SK-N-SH (cell line): ENCODE data around the gene IMPA2. TPM values are rescaled to one million over a fixed set of nuclear protein-coding genes. Genes with fewer than 3 reads are reported as not detected.

Source experiments
- CTCF ChIA-PET: fragments of 300-600, 350-600 bp; formaldehyde crosslinking; extraction: SDS; loops from one replicate; lab custom pipeline; 2021; lab: Yijun Ruan, JAX
- POLR2A ChIA-PET: fragments of 350-600 bp; sonication (Branson Sonifier 250); formaldehyde crosslinking; extraction: SDS; loops from one replicate; lab custom pipeline; 2020; ENCODE audit warnings: antibody characterized with exemption, inconsistent platforms; lab: Yijun Ruan, JAX
- DNase-seq: peaks from one replicate; pipeline ENCODE4 v3.0.0; 2012
- H2AFZ ChIP-seq: fragments of 200-600 bp; sonication (generic); 2 replicates; pipeline ENCODE4 v1.8.1; 2016; ENCODE audit warnings: antibody characterized with exemption, mild to moderate bottlenecking, low read depth
- H3F3A ChIP-seq: fragments of 200-600 bp; sonication (generic); replicated peaks from 2 replicates; pipeline ENCODE3; 2016; ENCODE audit warnings: antibody characterized with exemption, mild to moderate bottlenecking; ENCODE audit not compliant: insufficient read depth
- H3K27ac ChIP-seq, 2 experiments: fragments of 200-500 bp in 1 of 2; fragments of 200-600 bp in 1 of 2; sonication (Bioruptor generic) in 1 of 2; sonication (generic), shearing (Covaris generic) in 1 of 2; 2 replicates each; pipeline versions ENCODE4 v1.5.1 to v1.6.1; 2014 to 2016; ENCODE audit warnings: low read depth in 2 of 2, inconsistent platforms in 1 of 2, low read length in 1 of 2, mild to moderate bottlenecking in 1 of 2, mixed read lengths in 1 of 2
- H3K27me3 ChIP-seq: fragments of 200-600 bp; sonication (generic), shearing (Covaris generic); 2 replicates; pipeline ENCODE4 v1.6.1; 2016; ENCODE audit warnings: mixed run types; ENCODE audit not compliant: insufficient read depth
- H3K36me3 ChIP-seq, 2 experiments: fragments of 200-500 bp in 1 of 2; fragments of 200-600 bp in 1 of 2; sonication (Bioruptor generic) in 1 of 2; sonication (generic) in 1 of 2; replicated peaks in 1 of 2; 2 replicates each; pipeline versions ENCODE3 to v1.5.1; 2014 to 2016; ENCODE audit warnings: low read length in 1 of 2, mild to moderate bottlenecking in 1 of 2; ENCODE audit not compliant: insufficient read depth in 2 of 2, control insufficient read depth in 1 of 2
- H3K4me1 ChIP-seq, 2 experiments: fragments of 200-500 bp in 1 of 2; fragments of 200-600 bp in 1 of 2; sonication (Bioruptor generic) in 1 of 2; sonication (generic), shearing (Covaris generic) in 1 of 2; 2 replicates each; pipeline versions ENCODE4 v1.5.1 to v1.6.1; 2014 to 2016; ENCODE audit warnings: low read depth in 1 of 2, low read length in 1 of 2, mixed run types in 1 of 2; ENCODE audit not compliant: insufficient read depth in 2 of 2, control insufficient read depth in 1 of 2
- H3K4me2 ChIP-seq: fragments of 200-600 bp; sonication (generic), shearing (Covaris generic); 2 replicates; pipeline ENCODE4 v1.6.1; 2017; ENCODE audit warnings: mixed run types
- H3K4me3 ChIP-seq, 2 experiments: fragments of 200-500 bp in 1 of 2; fragments of 200-600 bp in 1 of 2; sonication (Bioruptor generic) in 1 of 2; sonication (generic), shearing (Covaris generic) in 1 of 2; 2 replicates each; pipeline versions ENCODE4 v1.5.1 to v1.8.1; 2014 to 2016; ENCODE audit warnings: low read depth in 2 of 2, inconsistent platforms in 1 of 2, low read length in 1 of 2, mild to moderate bottlenecking in 1 of 2, mixed read lengths in 1 of 2, moderate library complexity in 1 of 2
- H3K79me2 ChIP-seq: fragments of 200-600 bp; sonication (generic); 2 replicates; pipeline ENCODE4 v1.8.1; 2017; ENCODE audit warnings: mild to moderate bottlenecking; ENCODE audit not compliant: insufficient read depth
- H3K9ac ChIP-seq: fragments of 200-600 bp; sonication (generic); 2 replicates; pipeline ENCODE4 v1.6.1; 2017; ENCODE audit warnings: mixed run types
- H3K9me2 ChIP-seq: fragments of 200-600 bp; sonication (generic); 2 replicates; pipeline ENCODE4 v1.6.1; 2017; ENCODE audit warnings: mixed run types
- H3K9me3 ChIP-seq: fragments of 200-600 bp; sonication (generic); 2 replicates; pipeline ENCODE4 v1.6.1; 2017; ENCODE audit warnings: mixed run types, mild to moderate bottlenecking, moderate library complexity
- H4K20me1 ChIP-seq: fragments of 200-600 bp; sonication (generic); 2 replicates; pipeline ENCODE4 v1.6.1; 2017; ENCODE audit warnings: mild to moderate bottlenecking, mixed run types; ENCODE audit not compliant: insufficient read depth
- CHD2 ChIP-seq: fragments of 150-350 bp; IDR thresholded peaks from 2 replicates; pipeline ENCODE4 v1.6.1; 2018; ENCODE audit warnings: low read length; ENCODE audit not compliant: partially characterized antibody
- EZH2phosphoT487 ChIP-seq: fragments of 200-600 bp; sonication (generic); IDR thresholded peaks from 2 replicates; pipeline ENCODE4 v1.6.1; 2017; ENCODE audit warnings: low read depth, mixed run types, mild to moderate bottlenecking, antibody characterized with exemption, moderate library complexity, borderline replicate concordance
- FOSL2 ChIP-seq: IDR thresholded peaks from 2 replicates; pipeline ENCODE4 v1.4.0; 2012; ENCODE audit warnings: low read depth, mild to moderate bottlenecking, moderate library complexity, borderline replicate concordance
- FOXJ3 ChIP-seq: sonication (generic); formaldehyde crosslinking; IDR thresholded peaks from 2 replicates; pipeline ENCODE4 v1.5.1; 2020; ENCODE audit warnings: mild to moderate bottlenecking, missing genetic modification reagents
- GABPA ChIP-seq: IDR thresholded peaks from 2 replicates; pipeline ENCODE4 v1.4.0; 2012; ENCODE audit warnings: low read depth, mild to moderate bottlenecking
- GATA2 ChIP-seq: sonication (generic); formaldehyde crosslinking; IDR thresholded peaks from 2 replicates; pipeline ENCODE4 v1.5.0; 2020; ENCODE audit warnings: mild to moderate bottlenecking, missing genetic modification reagents
- IRF3 ChIP-seq: fragments of 150-350 bp; IDR thresholded peaks from 2 replicates; pipeline ENCODE4 v1.6.1; 2016; ENCODE audit warnings: mild to moderate bottlenecking, low read depth, low read length
- MEF2A ChIP-seq: IDR thresholded peaks from 2 replicates; pipeline ENCODE4 v1.4.0; 2012; ENCODE audit warnings: low read depth, borderline replicate concordance
- MXI1 ChIP-seq: IDR thresholded peaks from 2 replicates; pipeline ENCODE4 v1.6.1; 2012; ENCODE audit warnings: mild to moderate bottlenecking, low read depth, low read length, improper control_type of control experiment
- NFIC ChIP-seq: IDR thresholded peaks from 2 replicates; pipeline ENCODE4 v1.4.0; 2012; ENCODE audit warnings: borderline replicate concordance
- NRF1 ChIP-seq: IDR thresholded peaks from 2 replicates; pipeline ENCODE4 v1.6.1; 2012; ENCODE audit warnings: low read depth, mild to moderate bottlenecking, low read length
- POLR2AphosphoS5 ChIP-seq: IDR thresholded peaks from 2 replicates; pipeline ENCODE4 v1.6.1; 2012; ENCODE audit warnings: low read depth, low read length
- RAD21 ChIP-seq: IDR thresholded peaks from 2 replicates; pipeline ENCODE4 v1.6.1; 2012; ENCODE audit warnings: mild to moderate bottlenecking, low read length
- RCOR1 ChIP-seq: fragments of 150-350 bp; IDR thresholded peaks from 2 replicates; pipeline ENCODE4 v1.6.1; 2017; ENCODE audit warnings: antibody characterized with exemption, low read length
- RFX5 ChIP-seq: IDR thresholded peaks from 2 replicates; pipeline ENCODE4 v1.6.1; 2012; ENCODE audit warnings: mild to moderate bottlenecking, improper control_type of control experiment, low read length
- SIN3A ChIP-seq: IDR thresholded peaks from 2 replicates; pipeline ENCODE4 v1.6.1; 2012; ENCODE audit warnings: low read depth, mild to moderate bottlenecking, low read length, moderate library complexity, borderline replicate concordance
- SMC3 ChIP-seq: IDR thresholded peaks from 2 replicates; pipeline ENCODE4 v1.6.1; 2012; ENCODE audit warnings: low read depth, low read length, improper control_type of control experiment
- TAF1 ChIP-seq: IDR thresholded peaks from 2 replicates; pipeline ENCODE4 v1.6.1; 2012; ENCODE audit warnings: low read depth, mild to moderate bottlenecking, low read length, moderate library complexity, borderline replicate concordance
- TEAD4 ChIP-seq: IDR thresholded peaks from 2 replicates; pipeline ENCODE4 v1.4.0; 2012; ENCODE audit warnings: mild to moderate bottlenecking, borderline replicate concordance; ENCODE audit not compliant: insufficient read depth
- USF2 ChIP-seq: fragments of 150-350 bp; IDR thresholded peaks from 2 replicates; pipeline ENCODE4 v1.6.1; 2017; ENCODE audit warnings: antibody characterized with exemption, low read length, low read depth, borderline replicate concordance
- WGBS: methylation state at CpG from one replicate; pipeline ENCODE4 v1.1.6; 2017; ENCODE audit warnings: low lambda C conversion rate; 5-methylcytosine and 5-hydroxymethylcytosine counted together
- polyA plus RNA-seq, 3 experiments: library from polyadenylated mRNA; depleted of rRNA; stranded (reverse); fragments of >200 nt; gene quantifications; 2 replicates each; pipeline ENCODE4 v1.2.3, GENCODE V29; 2012
- TF ChIP-seq, protein P1 (sequence below): IDR thresholded peaks from 2 replicates; pipeline ENCODE4 v1.4.0; 2012; ENCODE audit warnings: low read depth, borderline replicate concordance
- TF ChIP-seq, protein P2 (sequence below): IDR thresholded peaks from 2 replicates; pipeline ENCODE4 v1.6.1; 2012; ENCODE audit warnings: mild to moderate bottlenecking, low read depth, low read length, moderate library complexity

IMPA2 gene
- polyA plus RNA-seq, 1 of the 3 experiments (the other 2 are of a cell fraction) = 0.18 TPM

- no peaks in the 10 kb centered on the region for H3K27me3 ChIP-seq
Measured at GRCh38 chr18:11943551-11943950, 37.8 kb upstream of the IMPA2 start.

GRCh38 chr18:11944252-11944651 lies 37.1 kb upstream of the IMPA2 start:
- no peaks in the 10 kb centered on the region for H3K9me2 ChIP-seq
- no peak overlapping the region for H3K27ac ChIP-seq
- H3K9me3 ChIP-seq = no peaks in the 10 kb centered on the region
- no peak overlapping the region for H3K4me3 ChIP-seq
- H3K36me3 ChIP-seq = no peaks in the 10 kb centered on the region
- H2AFZ ChIP-seq = no peak overlapping the region
- H3K4me1 ChIP-seq = no peaks in the 10 kb centered on the region
- POLR2A ChIA-PET = no interaction called here
- no peaks in the 10 kb centered on the region for H4K20me1 ChIP-seq
- H3K9ac ChIP-seq = no peak overlapping the region
- no peak for DNase-seq
- H3K27me3 ChIP-seq = no peaks in the 10 kb centered on the region
- CTCF ChIA-PET = interaction anchor here (1.0 to 2.1 kb wide), 2 partner anchors 51 to 95 kb away, joined by 3 to 8 read pairs; no protein-coding TSS in a partner anchor
- H3F3A ChIP-seq = no peaks in the 10 kb centered on the region
- H3K79me2 ChIP-seq = no peaks in the 10 kb centered on the region
- H3K4me2 ChIP-seq = no peak overlapping the region
- 29% methylated on average over 4 of the region's 4 CpGs for WGBS
- TF ChIP-seq, protein P1, sequence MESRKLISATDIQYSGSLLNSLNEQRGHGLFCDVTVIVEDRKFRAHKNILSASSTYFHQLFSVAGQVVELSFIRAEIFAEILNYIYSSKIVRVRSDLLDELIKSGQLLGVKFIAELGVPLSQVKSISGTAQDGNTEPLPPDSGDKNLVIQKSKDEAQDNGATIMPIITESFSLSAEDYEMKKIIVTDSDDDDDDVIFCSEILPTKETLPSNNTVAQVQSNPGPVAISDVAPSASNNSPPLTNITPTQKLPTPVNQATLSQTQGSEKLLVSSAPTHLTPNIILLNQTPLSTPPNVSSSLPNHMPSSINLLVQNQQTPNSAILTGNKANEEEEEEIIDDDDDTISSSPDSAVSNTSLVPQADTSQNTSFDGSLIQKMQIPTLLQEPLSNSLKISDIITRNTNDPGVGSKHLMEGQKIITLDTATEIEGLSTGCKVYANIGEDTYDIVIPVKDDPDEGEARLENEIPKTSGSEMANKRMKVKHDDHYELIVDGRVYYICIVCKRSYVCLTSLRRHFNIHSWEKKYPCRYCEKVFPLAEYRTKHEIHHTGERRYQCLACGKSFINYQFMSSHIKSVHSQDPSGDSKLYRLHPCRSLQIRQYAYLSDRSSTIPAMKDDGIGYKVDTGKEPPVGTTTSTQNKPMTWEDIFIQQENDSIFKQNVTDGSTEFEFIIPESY = no peak
- no peak for TF ChIP-seq TEAD4
- no peak for TF ChIP-seq IRF3
- TF ChIP-seq MXI1 = no peak
- no peak for TF ChIP-seq CHD2
- no peak for TF ChIP-seq NFIC
- TF ChIP-seq GABPA = no peak

More at GRCh38 chr18:11943551-11943950, 37.8 kb upstream of the IMPA2 start:
- no peaks in the 10 kb centered on the region for H3K9me2 ChIP-seq
- TF ChIP-seq TAF1 = no peak
- no peak for TF ChIP-seq RFX5
- no peak for TF ChIP-seq POLR2AphosphoS5
- TF ChIP-seq MEF2A = no peak
- no peak for TF ChIP-seq SMC3
- no peak for TF ChIP-seq EZH2phosphoT487
- TF ChIP-seq NRF1 = no peak
- no peak for TF ChIP-seq MXI1
- no peak for TF ChIP-seq GATA2
- no peak for TF ChIP-seq SIN3A
- TF ChIP-seq, protein P2, sequence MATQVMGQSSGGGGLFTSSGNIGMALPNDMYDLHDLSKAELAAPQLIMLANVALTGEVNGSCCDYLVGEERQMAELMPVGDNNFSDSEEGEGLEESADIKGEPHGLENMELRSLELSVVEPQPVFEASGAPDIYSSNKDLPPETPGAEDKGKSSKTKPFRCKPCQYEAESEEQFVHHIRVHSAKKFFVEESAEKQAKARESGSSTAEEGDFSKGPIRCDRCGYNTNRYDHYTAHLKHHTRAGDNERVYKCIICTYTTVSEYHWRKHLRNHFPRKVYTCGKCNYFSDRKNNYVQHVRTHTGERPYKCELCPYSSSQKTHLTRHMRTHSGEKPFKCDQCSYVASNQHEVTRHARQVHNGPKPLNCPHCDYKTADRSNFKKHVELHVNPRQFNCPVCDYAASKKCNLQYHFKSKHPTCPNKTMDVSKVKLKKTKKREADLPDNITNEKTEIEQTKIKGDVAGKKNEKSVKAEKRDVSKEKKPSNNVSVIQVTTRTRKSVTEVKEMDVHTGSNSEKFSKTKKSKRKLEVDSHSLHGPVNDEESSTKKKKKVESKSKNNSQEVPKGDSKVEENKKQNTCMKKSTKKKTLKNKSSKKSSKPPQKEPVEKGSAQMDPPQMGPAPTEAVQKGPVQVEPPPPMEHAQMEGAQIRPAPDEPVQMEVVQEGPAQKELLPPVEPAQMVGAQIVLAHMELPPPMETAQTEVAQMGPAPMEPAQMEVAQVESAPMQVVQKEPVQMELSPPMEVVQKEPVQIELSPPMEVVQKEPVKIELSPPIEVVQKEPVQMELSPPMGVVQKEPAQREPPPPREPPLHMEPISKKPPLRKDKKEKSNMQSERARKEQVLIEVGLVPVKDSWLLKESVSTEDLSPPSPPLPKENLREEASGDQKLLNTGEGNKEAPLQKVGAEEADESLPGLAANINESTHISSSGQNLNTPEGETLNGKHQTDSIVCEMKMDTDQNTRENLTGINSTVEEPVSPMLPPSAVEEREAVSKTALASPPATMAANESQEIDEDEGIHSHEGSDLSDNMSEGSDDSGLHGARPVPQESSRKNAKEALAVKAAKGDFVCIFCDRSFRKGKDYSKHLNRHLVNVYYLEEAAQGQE = no peak
- no peak for TF ChIP-seq FOXJ3
- no peak for TF ChIP-seq RAD21
- no peak for TF ChIP-seq USF2
- TF ChIP-seq RCOR1 = no peak
- TF ChIP-seq NFIC = no peak
- TF ChIP-seq FOSL2 = no peak
- no peaks in the 10 kb centered on the region for H3K36me3 ChIP-seq
- H3K4me3 ChIP-seq = no peak overlapping the region
- no peak overlapping the region for H3K27ac ChIP-seq
- H3K4me1 ChIP-seq = no peaks in the 10 kb centered on the region
- H3K79me2 ChIP-seq = no peaks in the 10 kb centered on the region
- ChIA-PET CTCF (interaction anchor here (2.1 kb wide), 1 partner anchor 95 kb away, joined by 8 read pairs; no protein-coding TSS in a partner anchor), POLR2A (no interaction called here)
- no peak overlapping the region for H3K9ac ChIP-seq
- no peak overlapping the region for H2AFZ ChIP-seq
- no peaks in the 10 kb centered on the region for H4K20me1 ChIP-seq
- WGBS = 27% methylated on average over 5 of the region's 6 CpGs
- no peak for DNase-seq
- H3F3A ChIP-seq = no peaks in the 10 kb centered on the region
- H3K9me3 ChIP-seq = no peaks in the 10 kb centered on the region
- no peak overlapping the region for H3K4me2 ChIP-seq
